Liver (tissue), 9 donors: Measurements from ENCODE around the gene THEMIS. TPM values are rescaled to one million over a fixed set of nuclear protein-coding genes. Genes with fewer than 3 reads are reported as not detected.

Experiments
- DNase-seq: peaks from one replicate; pipeline ENCODE4 v3.0.0-alpha.2; 2017; ENCODE audit warnings: low spot score
- H3K27ac ChIP-seq, 2 donors: one replicate each; pipeline ENCODE4 v1.7.0; 2013; ENCODE audit warnings: inconsistent platforms in 2 of 2, low read length in 2 of 2, control low read depth in 1 of 2, low read depth in 1 of 2, mild to moderate bottlenecking in 1 of 2
- H3K27me3 ChIP-seq, 4 donors: one replicate each; pipeline versions ENCODE4 v1.6.1 to v1.7.0; 2013; ENCODE audit warnings: low read length in 3 of 4, inconsistent platforms in 1 of 4, mild to moderate bottlenecking in 1 of 4, moderate library complexity in 1 of 4; ENCODE audit not compliant: control insufficient read depth in 4 of 4, insufficient read depth in 4 of 4
- H3K36me3 ChIP-seq, 4 donors: one replicate each; pipeline versions ENCODE4 v1.6.1 to v1.7.0; 2013; ENCODE audit warnings: low read length in 3 of 4, mild to moderate bottlenecking in 3 of 4, low read depth in 1 of 4, moderate library complexity in 1 of 4; ENCODE audit not compliant: control insufficient read depth in 4 of 4, insufficient read depth in 3 of 4
- H3K4me1 ChIP-seq, 4 donors: one replicate each; pipeline versions ENCODE4 v1.6.1 to v1.7.0; 2013; ENCODE audit warnings: low read length in 3 of 4, mild to moderate bottlenecking in 3 of 4, moderate library complexity in 1 of 4; ENCODE audit not compliant: control insufficient read depth in 4 of 4, insufficient read depth in 4 of 4
- H3K4me3 ChIP-seq, 3 donors: one replicate each; pipeline versions ENCODE4 v1.6.1 to v1.7.0; 2013; ENCODE audit warnings: low read length in 3 of 3, control low read depth in 1 of 3, low read depth in 1 of 3, mild to moderate bottlenecking in 1 of 3
- H3K9ac ChIP-seq, 2 donors: one replicate each; pipeline ENCODE4 v1.7.0; 2013; ENCODE audit warnings: low read length in 2 of 2, mild to moderate bottlenecking in 2 of 2, moderate library complexity in 2 of 2, control low read depth in 1 of 2, low read depth in 1 of 2
- H3K9me3 ChIP-seq, 4 donors: one replicate each; pipeline versions ENCODE4 v1.6.1 to v1.7.0; 2013; ENCODE audit warnings: low read length in 3 of 4; ENCODE audit not compliant: control insufficient read depth in 4 of 4
- EGR1 ChIP-seq, 2 donors: IDR thresholded peaks; 2 replicates each; pipeline ENCODE4 v1.6.1; 2016 to 2018; ENCODE audit warnings: antibody characterized with exemption in 2 of 2, low read depth in 2 of 2
- FOXA1 ChIP-seq: IDR thresholded peaks from 2 replicates; pipeline ENCODE4 v1.6.1; 2016; ENCODE audit warnings: antibody characterized with exemption
- FOXA2 ChIP-seq: IDR thresholded peaks from 2 replicates; pipeline ENCODE4 v1.6.1; 2016; ENCODE audit warnings: antibody characterized with exemption
- HNF4A ChIP-seq, 2 donors: conservative IDR thresholded peaks; 2 replicates each; pipeline ENCODE4 v1.6.1; 2016; ENCODE audit warnings: antibody characterized with exemption in 2 of 2, mild to moderate bottlenecking in 2 of 2
- HNF4G ChIP-seq: IDR thresholded peaks from 2 replicates; pipeline ENCODE4 v1.6.1; 2016; ENCODE audit warnings: antibody characterized with exemption
- JUND ChIP-seq, 2 donors: IDR thresholded peaks; 2 replicates each; pipeline ENCODE4 v1.6.1; 2016; ENCODE audit warnings: antibody characterized with exemption in 2 of 2
- MAX ChIP-seq: IDR thresholded peaks from 2 replicates; pipeline ENCODE4 v1.6.1; 2016; ENCODE audit warnings: antibody characterized with exemption
- RAD21 ChIP-seq, 2 donors: IDR thresholded peaks; 2 replicates each; pipeline ENCODE4 v1.6.1; 2016; ENCODE audit warnings: antibody characterized with exemption in 2 of 2, mild to moderate bottlenecking in 2 of 2
- SP1 ChIP-seq: IDR thresholded peaks from 2 replicates; pipeline ENCODE4 v1.6.1; 2018; ENCODE audit warnings: antibody characterized with exemption, mild to moderate bottlenecking
- TAF1 ChIP-seq: conservative IDR thresholded peaks from 2 replicates; pipeline ENCODE4 v1.6.1; 2016; ENCODE audit warnings: antibody characterized with exemption, mild to moderate bottlenecking
- WGBS: extraction: QIAGEN DNeasy Blood & Tissue Kit; methylation state at CpG from one replicate; pipeline ENCODE4 v1.1.7; 2013; 5-methylcytosine and 5-hydroxymethylcytosine counted together
- polyA plus RNA-seq, 2 donors: library from polyadenylated mRNA; stranded (reverse) in 1 of 2; unstranded in 1 of 2; fragments of 200-250 nt in 1 of 2; fragments of >200 nt in 1 of 2; fragmentation: Nextera tagmentation in 1 of 2; extraction: Ambion mirVana in 1 of 2; gene quantifications; one replicate each; pipeline versions ENCODE4 v1.2.1 to v1.2.3, GENCODE V29; 2013 to 2015
- total RNA-seq, 2 donors: library from RNA; depleted of rRNA; stranded (reverse); fragments of >200 nt; gene quantifications; one replicate each; pipeline ENCODE4 v1.2.3, GENCODE V29; 2014
- TF ChIP-seq, protein P1 (sequence below): IDR thresholded peaks from 2 replicates; pipeline ENCODE4 v1.6.1; 2016; ENCODE audit warnings: antibody characterized with exemption
- TF ChIP-seq, protein P2 (sequence below): fragments of 150-350 bp; IDR thresholded peaks from 2 replicates; pipeline ENCODE4 v1.5.1; 2017; ENCODE audit warnings: improper control_type of control experiment, low read depth, low read length; ENCODE audit not compliant: missing input control
- donor health status: healthy.
- donor health status: healthy.
- donor health status: healthy.
- donor health status: healthy.
- donor health status: healthy.

Gene THEMIS
- total and polyA plus RNA-seq, 4 donors, result 0.05 to 0.59 (median 0.21) TPM

DNA sequence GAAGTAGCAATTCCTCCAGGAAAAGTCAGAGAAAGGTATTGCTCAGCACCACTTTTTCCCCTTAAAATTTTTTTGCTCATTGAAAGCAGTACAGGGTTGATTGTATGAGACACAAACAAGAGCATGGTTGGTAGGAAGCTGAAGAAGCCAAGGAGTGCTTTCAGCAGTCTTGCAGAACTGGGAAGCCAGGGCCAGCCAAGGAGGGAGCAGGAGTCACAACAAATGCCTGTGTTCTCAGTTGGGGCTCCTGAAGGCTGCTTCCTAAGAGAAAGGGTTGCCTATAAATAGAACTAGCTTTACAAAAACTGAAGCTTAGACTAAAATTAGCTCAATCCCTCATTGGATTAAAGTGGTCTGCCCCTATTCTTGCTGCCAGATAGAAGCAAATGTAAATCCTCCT lies 3.3 kb upstream of the THEMIS start:
- TF ChIP-seq FOXA1 (no peak), EGR1 (IDR thresholded peaks at IDR 0.05; ENCODE audit: low read depth in 2 of 2) (no peak), TAF1 (no peak)
- H3K4me3 ChIP-seq, result no peak overlapping the region
- DNase-seq, result no peak
- peaks cover 0 to 4% (median 0%) of the 10 kb centered on the region in 4 donors for H3K27me3 ChIP-seq
- no peaks in the 10 kb centered on the region for H3K9me3 ChIP-seq
- no peak overlapping the region for H3K27ac ChIP-seq
- H3K9ac ChIP-seq, result no peak overlapping the region
- H3K36me3 ChIP-seq, result no peaks in the 10 kb centered on the region
- no peaks in the 10 kb centered on the region for H3K4me1 ChIP-seq

DNA sequence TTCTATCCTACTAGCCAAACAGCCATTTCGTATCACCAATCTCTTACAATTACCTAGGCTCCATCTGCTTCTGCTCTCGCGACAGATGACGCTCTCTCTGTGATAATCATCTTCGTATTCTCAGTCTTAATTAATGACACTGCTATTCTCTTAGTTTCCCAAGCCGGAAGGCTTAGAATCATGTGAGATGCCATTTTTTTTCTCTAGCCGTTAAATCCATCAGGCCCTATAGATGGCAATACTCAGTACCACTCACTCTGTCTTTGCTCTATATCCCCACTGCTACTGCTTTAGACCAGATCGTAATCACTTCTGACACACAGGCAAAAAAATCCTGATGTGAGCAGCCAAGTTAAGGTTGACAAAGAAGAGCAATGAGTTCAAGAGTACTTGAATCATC lies 2.1 kb upstream of the THEMIS start:
- TF ChIP-seq TAF1 (no peak), RAD21 (IDR thresholded peaks at IDR 0.05) (no peak), MAX (no peak), EGR1 (IDR thresholded peaks at IDR 0.05; ENCODE audit: low read depth in 2 of 2) (no peak), JUND (IDR thresholded peaks at IDR 0.05) (no peak), SP1 (no peak), HNF4G (no peak), FOXA2 (no peak), HNF4A (conservative IDR thresholded peaks at IDR 0.05) (no peak)
- TF ChIP-seq, protein P1, sequence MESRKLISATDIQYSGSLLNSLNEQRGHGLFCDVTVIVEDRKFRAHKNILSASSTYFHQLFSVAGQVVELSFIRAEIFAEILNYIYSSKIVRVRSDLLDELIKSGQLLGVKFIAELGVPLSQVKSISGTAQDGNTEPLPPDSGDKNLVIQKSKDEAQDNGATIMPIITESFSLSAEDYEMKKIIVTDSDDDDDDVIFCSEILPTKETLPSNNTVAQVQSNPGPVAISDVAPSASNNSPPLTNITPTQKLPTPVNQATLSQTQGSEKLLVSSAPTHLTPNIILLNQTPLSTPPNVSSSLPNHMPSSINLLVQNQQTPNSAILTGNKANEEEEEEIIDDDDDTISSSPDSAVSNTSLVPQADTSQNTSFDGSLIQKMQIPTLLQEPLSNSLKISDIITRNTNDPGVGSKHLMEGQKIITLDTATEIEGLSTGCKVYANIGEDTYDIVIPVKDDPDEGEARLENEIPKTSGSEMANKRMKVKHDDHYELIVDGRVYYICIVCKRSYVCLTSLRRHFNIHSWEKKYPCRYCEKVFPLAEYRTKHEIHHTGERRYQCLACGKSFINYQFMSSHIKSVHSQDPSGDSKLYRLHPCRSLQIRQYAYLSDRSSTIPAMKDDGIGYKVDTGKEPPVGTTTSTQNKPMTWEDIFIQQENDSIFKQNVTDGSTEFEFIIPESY, result no peak
- H3K9me3 ChIP-seq, result no peaks in the 10 kb centered on the region
- H3K27me3 ChIP-seq, result peaks cover 0 to 2% (median 0%) of the 10 kb centered on the region in 4 donors
- no peak overlapping the region for H3K9ac ChIP-seq
- DNase-seq, result no peak
- no peaks in the 10 kb centered on the region for H3K4me1 ChIP-seq
- no peaks in the 10 kb centered on the region for H3K36me3 ChIP-seq
- H3K27ac ChIP-seq, result no peak overlapping the region
- 88% methylated on average over 8 of the region's 8 CpGs for WGBS
- H3K4me3 ChIP-seq, result no peak overlapping the region

- DNase-seq, result no peak
- Histone ChIP-seq H3K27me3 (no peaks in the 10 kb centered on the region), H3K9me3 (no peaks in the 10 kb centered on the region), H3K9ac (no peak overlapping the region), H3K36me3 (no peaks in the 10 kb centered on the region), H3K4me1 (no peaks in the 10 kb centered on the region), H3K27ac (no peak overlapping the region), H3K4me3 (no peak overlapping the region)
- WGBS, result 77% methylated on average over 2 of the region's 2 CpGs
- TF ChIP-seq HNF4A (conservative IDR thresholded peaks at IDR 0.05) (no peak), FOXA2 (no peak), FOXA1 (no peak)
- TF ChIP-seq, protein P2, sequence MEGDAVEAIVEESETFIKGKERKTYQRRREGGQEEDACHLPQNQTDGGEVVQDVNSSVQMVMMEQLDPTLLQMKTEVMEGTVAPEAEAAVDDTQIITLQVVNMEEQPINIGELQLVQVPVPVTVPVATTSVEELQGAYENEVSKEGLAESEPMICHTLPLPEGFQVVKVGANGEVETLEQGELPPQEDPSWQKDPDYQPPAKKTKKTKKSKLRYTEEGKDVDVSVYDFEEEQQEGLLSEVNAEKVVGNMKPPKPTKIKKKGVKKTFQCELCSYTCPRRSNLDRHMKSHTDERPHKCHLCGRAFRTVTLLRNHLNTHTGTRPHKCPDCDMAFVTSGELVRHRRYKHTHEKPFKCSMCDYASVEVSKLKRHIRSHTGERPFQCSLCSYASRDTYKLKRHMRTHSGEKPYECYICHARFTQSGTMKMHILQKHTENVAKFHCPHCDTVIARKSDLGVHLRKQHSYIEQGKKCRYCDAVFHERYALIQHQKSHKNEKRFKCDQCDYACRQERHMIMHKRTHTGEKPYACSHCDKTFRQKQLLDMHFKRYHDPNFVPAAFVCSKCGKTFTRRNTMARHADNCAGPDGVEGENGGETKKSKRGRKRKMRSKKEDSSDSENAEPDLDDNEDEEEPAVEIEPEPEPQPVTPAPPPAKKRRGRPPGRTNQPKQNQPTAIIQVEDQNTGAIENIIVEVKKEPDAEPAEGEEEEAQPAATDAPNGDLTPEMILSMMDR, result no peak
- TF ChIP-seq, protein P1, result no peak
Observed at GRCh38 chr6:127897484-127897883, 3.4 kb downstream of the THEMIS start.
